Measurements from ENCODE around the gene PALD1.
A peak's percentile ranks its signal among the peaks of the same experiment; 100 is the strongest.

- TF ChIP-seq CTCF (IDR thresholded peaks at IDR 0.05; ENCODE audit: insufficient read depth, low read depth, low read length), result peak; percentile 26
- TF ChIP-seq EZH2 (IDR thresholded peaks at IDR 0.05; ENCODE audit: insufficient read depth, low read length), result no peak
Observed at GRCh38 chr10:70537398-70538194, 59.0 kb downstream of the PALD1 start.
